Adrenal gland (tissue), 12 donors: ENCODE measurements around the gene CLTC. TPM values are rescaled to one million over a fixed set of nuclear protein-coding genes. Genes with fewer than 3 reads are reported as not detected.

ENCODE experiments used
- DNase-seq, 7 donors: peaks; one replicate each; pipeline ENCODE4 v3.0.0-alpha.2; 2019 to 2020
- H3K27ac ChIP-seq, 5 donors: fragments of 200-600 bp; sonication (generic) in 4 of 5; 1 replicate in 3 of 5; 2 replicates in 2 of 5; pipeline versions ENCODE4 v1.5.1 to v1.8.0; 2016 to 2020; ENCODE audit warnings: mild to moderate bottlenecking in 1 of 5
- H3K27me3 ChIP-seq: fragments of 200-600 bp; 2 replicates; pipeline ENCODE4 v1.8.0; 2021
- H3K36me3 ChIP-seq, 2 donors: fragments of 200-600 bp; replicated peaks in 1 of 2; 1 replicate in 1 of 2; 2 replicates in 1 of 2; pipeline versions ENCODE4 v1.5.1 to v1.8.0; 2018 to 2022
- H3K4me1 ChIP-seq, 2 donors: fragments of 200-600 bp; replicated peaks in 1 of 2; 1 replicate in 1 of 2; 2 replicates in 1 of 2; pipeline versions ENCODE4 v1.5.1 to v1.8.0; 2018 to 2021
- H3K4me3 ChIP-seq, 4 donors: fragments of 200-600 bp; sonication (generic) in 3 of 4; one replicate each; pipeline ENCODE4 v1.5.1; 2016 to 2018
- H3K9me3 ChIP-seq, 3 donors: fragments of 200-600 bp; sonication (generic) in 1 of 3; replicated peaks in 1 of 3; 1 replicate in 2 of 3; 2 replicates in 1 of 3; pipeline versions ENCODE4 v1.5.1 to v1.8.0; 2016 to 2021
- POLR2A ChIP-seq, 2 donors: fragments of 450-650 bp; IDR thresholded peaks; one replicate each; pipeline ENCODE4 v1.6.1; 2017; ENCODE audit warnings: antibody characterized with exemption in 2 of 2, mild to moderate bottlenecking in 2 of 2, moderate library complexity in 1 of 2
- WGBS, 4 donors: extraction: QIAGEN DNeasy Blood & Tissue Kit in 2 of 4; methylation state at CpG; one replicate each; pipeline versions ENCODE4 v1.1.5 to v1.1.7; 2013 to 2017; 5-methylcytosine and 5-hydroxymethylcytosine counted together
- intact Hi-C, 2 donors: fragments of 100-400 bp; cut with DNase I; formaldehyde crosslinking; loops; one replicate each; pipeline versions ENCODE4 v1.14.1 to v1.15.0; 2022 to 2023
- polyA plus RNA-seq, 3 donors: library from polyadenylated mRNA; stranded (reverse); fragments of 200-250 nt in 2 of 3; fragments of 350-450 nt in 1 of 3; fragmentation: Illumina TruSeq in 1 of 3; extraction: RNeasy Lipid Tissue Mini Kit (QIAGEN cat#74804) in 1 of 3; gene quantifications; one replicate each; pipeline ENCODE4 v1.2.3, GENCODE V29; 2013 to 2014
- total RNA-seq, 9 donors: library from RNA; depleted of rRNA in 4 of 9; stranded (reverse); fragments of >200 nt in 4 of 9; fragments of 120-200 nt in 1 of 9; fragmentation: NEBNext Ultra II Directional in 1 of 9; extraction: Animal tissue kit (Norgen Biotek cat#: 25700) in 1 of 9; gene quantifications; one replicate each; pipeline versions ENCODE4 v1.1.0 to v1.2.4, GENCODE V29; 2013 to 2023
- TF ChIP-seq, protein P1 (sequence below), 6 experiments: fragments of 450-650 bp in 4 of 6; fragments of 200-600 bp in 2 of 6; sonication (generic) in 1 of 6; IDR thresholded peaks; 1 replicate in 5 of 6; 2 replicates in 1 of 6; pipeline versions ENCODE4 v1.5.1 to v1.8.0; 2016 to 2021; ENCODE audit warnings: antibody characterized with exemption in 6 of 6, mild to moderate bottlenecking in 2 of 6, moderate library complexity in 1 of 6
- donor health status: healthy with polysubstance abuse.
- donor health status: Bipolar disorder and iron deficiency.
- donor health status: DM: yes; HTN: yes; CAD: no.
- donor health status: DM: no; HTN: no; CAD: no.
- donor health status: DM: no; HTN: no; CAD: no.
- donor health status: DM: yes; HTN: yes; CAD: no.

CLTC gene
- total and polyA plus RNA-seq, 12 donors = 40.2 to 393 (median 267) TPM

DNA sequence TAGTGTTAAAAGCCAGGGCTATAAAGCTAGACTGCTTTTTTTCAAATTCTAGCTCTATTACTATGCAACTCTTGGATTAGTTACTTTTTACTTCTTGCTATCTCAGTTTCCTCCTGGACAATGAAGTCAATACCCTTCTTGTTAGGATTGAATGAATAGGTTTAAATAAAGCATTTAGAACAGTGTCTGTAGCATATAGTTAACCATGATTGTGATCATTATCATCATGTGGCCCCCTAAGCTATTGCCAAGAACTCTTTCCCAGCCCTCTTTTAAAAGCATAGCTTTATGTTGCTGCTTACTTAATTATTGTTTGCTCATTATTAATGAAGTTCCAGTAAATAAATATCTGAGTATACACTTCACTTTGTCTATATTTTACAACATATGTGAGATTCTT is 92.2 kb downstream of the CLTC start:
- no peak for DNase-seq
- no peaks in the 10 kb centered on the region for H3K36me3 ChIP-seq
- intact Hi-C loops = no loop called here
- no peak overlapping the region for H3K4me3 ChIP-seq
- H3K27ac ChIP-seq = peak overlapping the region in 1 of 5 donors; percentile 8
- H3K4me1 ChIP-seq = peaks cover 36 to 68% of the 10 kb centered on the region in 2 donors
- no peaks in the 10 kb centered on the region for H3K9me3 ChIP-seq
- TF ChIP-seq, protein P1, sequence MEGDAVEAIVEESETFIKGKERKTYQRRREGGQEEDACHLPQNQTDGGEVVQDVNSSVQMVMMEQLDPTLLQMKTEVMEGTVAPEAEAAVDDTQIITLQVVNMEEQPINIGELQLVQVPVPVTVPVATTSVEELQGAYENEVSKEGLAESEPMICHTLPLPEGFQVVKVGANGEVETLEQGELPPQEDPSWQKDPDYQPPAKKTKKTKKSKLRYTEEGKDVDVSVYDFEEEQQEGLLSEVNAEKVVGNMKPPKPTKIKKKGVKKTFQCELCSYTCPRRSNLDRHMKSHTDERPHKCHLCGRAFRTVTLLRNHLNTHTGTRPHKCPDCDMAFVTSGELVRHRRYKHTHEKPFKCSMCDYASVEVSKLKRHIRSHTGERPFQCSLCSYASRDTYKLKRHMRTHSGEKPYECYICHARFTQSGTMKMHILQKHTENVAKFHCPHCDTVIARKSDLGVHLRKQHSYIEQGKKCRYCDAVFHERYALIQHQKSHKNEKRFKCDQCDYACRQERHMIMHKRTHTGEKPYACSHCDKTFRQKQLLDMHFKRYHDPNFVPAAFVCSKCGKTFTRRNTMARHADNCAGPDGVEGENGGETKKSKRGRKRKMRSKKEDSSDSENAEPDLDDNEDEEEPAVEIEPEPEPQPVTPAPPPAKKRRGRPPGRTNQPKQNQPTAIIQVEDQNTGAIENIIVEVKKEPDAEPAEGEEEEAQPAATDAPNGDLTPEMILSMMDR (IDR thresholded peaks at IDR 0.05) = no peak
- TF ChIP-seq POLR2A (IDR thresholded peaks at IDR 0.05) = no peak
- no peaks in the 10 kb centered on the region for H3K27me3 ChIP-seq

DNA sequence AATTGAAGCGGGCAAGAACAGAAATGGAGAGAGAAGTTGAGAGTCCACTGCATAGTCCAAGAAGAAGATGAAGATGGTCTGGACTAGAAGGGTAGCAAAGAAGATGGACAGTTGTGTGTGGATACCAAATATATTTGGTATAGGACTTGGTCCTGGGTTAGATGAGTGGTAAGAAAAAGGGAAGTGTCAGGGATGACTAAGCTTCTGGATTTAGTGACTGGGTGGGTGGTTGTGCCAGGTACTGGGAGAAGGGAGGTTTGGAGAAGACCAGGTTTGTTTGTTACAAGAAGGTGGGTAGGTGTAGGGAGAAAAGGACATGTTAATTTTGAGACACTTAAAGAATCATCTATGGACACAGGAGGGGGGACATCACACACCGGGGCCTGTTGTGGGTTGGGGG is 93.2 kb downstream of the CLTC start:
- no peak for TF ChIP-seq POLR2A (IDR thresholded peaks at IDR 0.05)
- TF ChIP-seq, protein P1 (IDR thresholded peaks at IDR 0.05) = no peak
- peaks cover 36 to 68% of the 10 kb centered on the region in 2 donors for H3K4me1 ChIP-seq
- H3K36me3 ChIP-seq = no peaks in the 10 kb centered on the region
- intact Hi-C loops = no loop called here
- WGBS, 4 donors = 92 to 100% (median 98%) methylated on average over 2 of the region's 2 CpGs
- no peak for DNase-seq
- no peaks in the 10 kb centered on the region for H3K27me3 ChIP-seq
- H3K9me3 ChIP-seq = no peaks in the 10 kb centered on the region
- no peak overlapping the region for H3K4me3 ChIP-seq
- no peak overlapping the region for H3K27ac ChIP-seq

DNA sequence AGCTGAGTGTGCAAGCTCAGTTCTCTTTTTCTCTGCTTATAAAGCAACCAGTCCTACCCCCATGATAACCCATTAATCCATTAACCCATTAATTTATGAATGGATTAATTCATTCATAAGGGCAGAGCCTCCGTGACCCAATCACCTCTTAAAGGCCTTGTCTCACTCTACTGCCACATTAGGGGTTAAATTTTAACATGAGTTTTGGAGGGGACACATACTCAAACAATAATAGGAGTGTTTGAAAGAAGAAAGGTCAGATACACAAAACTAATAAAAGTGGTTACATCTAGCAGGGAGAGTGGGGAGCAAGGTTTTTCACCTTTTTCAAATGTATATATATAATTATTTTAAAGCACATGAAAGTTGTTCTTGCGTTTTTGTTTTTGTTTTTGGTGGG is 94.6 kb downstream of the CLTC start:
- Histone ChIP-seq H3K4me1 (peaks cover 24 to 63% of the 10 kb centered on the region in 2 donors), H3K27me3 (no peaks in the 10 kb centered on the region), H3K36me3 (no peaks in the 10 kb centered on the region), H3K27ac (peak overlapping the region in 2 of 5 donors; percentile 35 to 70), H3K4me3 (no peak overlapping the region), H3K9me3 (no peaks in the 10 kb centered on the region)
- no peak for DNase-seq
- TF ChIP-seq, protein P1 (IDR thresholded peaks at IDR 0.05) = no peak
- TF ChIP-seq POLR2A (IDR thresholded peaks at IDR 0.05) = no peak
- intact Hi-C loops = no loop called here
- 85 to 92% (median 87%) methylated on average over 2 of the region's 2 CpGs for WGBS, 4 donors

DNA sequence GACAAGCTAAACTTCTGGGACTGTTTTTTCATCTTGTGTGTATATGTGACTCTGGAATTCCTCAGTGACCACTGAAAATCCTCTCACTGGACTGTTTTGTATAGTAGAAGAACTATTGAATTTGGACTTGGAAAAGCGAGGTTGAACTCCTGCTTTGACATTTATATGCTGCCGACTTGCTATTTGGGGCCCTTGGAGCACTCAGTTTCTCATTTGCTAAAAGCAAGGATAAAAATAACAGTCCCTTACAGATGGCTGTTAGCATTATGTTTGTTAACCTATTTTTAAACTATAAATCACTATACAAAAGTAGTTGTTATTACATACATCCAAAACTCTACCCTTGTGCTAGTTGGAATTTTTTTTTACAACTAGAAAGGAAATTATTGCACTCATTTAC is 96.7 kb downstream of the CLTC start:
- intact Hi-C loops = no loop called here
- WGBS, 4 donors = 78 to 88% (median 81%) methylated on average over 2 of the region's 2 CpGs
- Histone ChIP-seq H3K36me3 (no peaks in the 10 kb centered on the region), H3K27me3 (no peaks in the 10 kb centered on the region), H3K4me1 (peaks cover 31 to 54% of the 10 kb centered on the region in 2 donors), H3K4me3 (no peak overlapping the region), H3K27ac (peak overlapping the region in 3 of 5 donors; percentile 21 to 70 (median 49)), H3K9me3 (no peaks in the 10 kb centered on the region)
- DNase-seq = no peak
- no peak for TF ChIP-seq POLR2A (IDR thresholded peaks at IDR 0.05)
- TF ChIP-seq, protein P1 (IDR thresholded peaks at IDR 0.05) = no peak
